ENCODE data around the gene ENAM. TPM values are rescaled to one million over a fixed set of nuclear protein-coding genes. Genes with fewer than 3 reads are reported as not detected.

The ENAM gene
- total and polyA plus RNA-seq, 10 of the 15 experiments (the other 5 are each of a cell fraction or from before 2014, with no cell fraction given): 0.04 to 1.3 (median 0.21) TPM

GRCh38 chr4:70670332-70671014 is 41.9 kb downstream of the ENAM start (continued):
- no peak for TF ChIP-seq ATF2 (IDR thresholded peaks at IDR 0.05; ENCODE audit: low read length)
- no peak for TF ChIP-seq ZBTB40 (IDR thresholded peaks at IDR 0.05; ENCODE audit: borderline replicate concordance)
- TF ChIP-seq CREB1 (IDR thresholded peaks at IDR 0.05; ENCODE audit: low read depth): no peak
- no peak for TF ChIP-seq YY1 (IDR thresholded peaks at IDR 0.05; ENCODE audit: low read depth, low read length)
- no peak for TF ChIP-seq FOS (IDR thresholded peaks at IDR 0.05; ENCODE audit: borderline replicate concordance, extremely low read depth, insufficient read length)
- no peak for TF ChIP-seq DPF2 (IDR thresholded peaks at IDR 0.05)
- no peak for TF ChIP-seq ZNF622 (IDR thresholded peaks at IDR 0.05)
- TF ChIP-seq FOXM1 (IDR thresholded peaks at IDR 0.05; ENCODE audit: low read depth, low read length): no peak
- TF ChIP-seq HDGF (IDR thresholded peaks at IDR 0.05): no peak
- TF ChIP-seq HSF1 (IDR thresholded peaks at IDR 0.05; ENCODE audit: low read depth, low read length): no peak
- TF ChIP-seq CHD1 (IDR thresholded peaks at IDR 0.05; ENCODE audit: low read depth, low read length): no peak
- no peak for TF ChIP-seq E2F4 (IDR thresholded peaks at IDR 0.05; ENCODE audit: low read depth, low read length)
- no peak for TF ChIP-seq EZH2 (IDR thresholded peaks at IDR 0.05; ENCODE audit: borderline replicate concordance, control insufficient read depth, low read depth, low read length)

All from GM12878 (cell line).